ENCODE data around the gene CTXN3.

GRCh38 chr5:127660047-127660733, 11.3 kb downstream of the CTXN3 start:
- TF ChIP-seq CTCF (IDR thresholded peaks at IDR 0.05): no peak
- no peak for TF ChIP-seq ZFX (IDR thresholded peaks at IDR 0.05; ENCODE audit: borderline replicate concordance)
